H9 (cell line): ENCODE data around the gene NSUN2. TPM values are rescaled to one million over a fixed set of nuclear protein-coding genes. Genes with fewer than 3 reads are reported as not detected.

Experiments
- DNase-seq: peaks from one replicate; pipeline ENCODE4 v3.0.0-alpha.2; 2017
- H2AFZ ChIP-seq: one replicate; pipeline ENCODE4 v1.6.1; 2013; ENCODE audit warnings: mild to moderate bottlenecking, low read length, control low read depth, moderate library complexity
- H2AK5ac ChIP-seq: 2 replicates; pipeline ENCODE4 v1.6.1; 2013; ENCODE audit warnings: low read length, control low read depth, mixed read lengths; ENCODE audit not compliant: insufficient read length
- H2BK120ac ChIP-seq: one replicate; pipeline ENCODE4 v1.6.1; 2013; ENCODE audit warnings: low read depth, mild to moderate bottlenecking, low read length, control low read depth, inconsistent platforms; ENCODE audit not compliant: poor library complexity, severe bottlenecking
- H2BK12ac ChIP-seq: 2 replicates; pipeline ENCODE4 v1.6.1; 2013; ENCODE audit warnings: low read length, control low read depth, mixed read lengths, low read depth; ENCODE audit not compliant: insufficient read length
- H2BK15ac ChIP-seq: 2 replicates; pipeline ENCODE4 v1.6.1; 2013; ENCODE audit warnings: low read depth, low read length, control low read depth
- H2BK20ac ChIP-seq: one replicate; pipeline ENCODE4 v1.6.1; 2013; ENCODE audit warnings: low read depth, mild to moderate bottlenecking, low read length, control low read depth, inconsistent platforms; ENCODE audit not compliant: poor library complexity, severe bottlenecking
- H2BK5ac ChIP-seq: 2 replicates; pipeline ENCODE4 v1.6.1; 2013; ENCODE audit warnings: low read length, control low read depth, mixed read lengths; ENCODE audit not compliant: insufficient read length
- H3K14ac ChIP-seq: 2 replicates; pipeline ENCODE4 v1.6.1; 2013; ENCODE audit warnings: low read length, control low read depth; ENCODE audit not compliant: insufficient read depth
- H3K18ac ChIP-seq: 2 replicates; pipeline ENCODE4 v1.6.1; 2013; ENCODE audit warnings: low read depth, mild to moderate bottlenecking, mixed read lengths, low read length, control low read depth; ENCODE audit not compliant: insufficient read length
- H3K23ac ChIP-seq: 2 replicates; pipeline ENCODE4 v1.6.1; 2013; ENCODE audit warnings: low read length, control low read depth, mixed read lengths, low read depth; ENCODE audit not compliant: insufficient read length
- H3K23me2 ChIP-seq: 2 replicates; pipeline ENCODE4 v1.6.1; 2013; ENCODE audit warnings: low read depth, mild to moderate bottlenecking, mixed read lengths, low read length, control low read depth; ENCODE audit not compliant: insufficient read length, poor library complexity, severe bottlenecking
- H3K27ac ChIP-seq: 2 replicates; pipeline ENCODE4 v1.5.1; 2013; ENCODE audit warnings: low read length, control low read depth, mixed read lengths, low read depth; ENCODE audit not compliant: insufficient read length
- H3K27me3 ChIP-seq: 2 replicates; pipeline ENCODE4 v1.6.1; 2013; ENCODE audit warnings: low read length, control low read depth, inconsistent platforms; ENCODE audit not compliant: insufficient read depth
- H3K4ac ChIP-seq: 2 replicates; pipeline ENCODE4 v1.6.1; 2013; ENCODE audit warnings: low read depth, mild to moderate bottlenecking, control low read depth, inconsistent platforms, low read length, moderate library complexity
- H3K4me1 ChIP-seq: 2 replicates; pipeline ENCODE4 v1.6.1; 2013; ENCODE audit warnings: low read length, control low read depth, inconsistent platforms; ENCODE audit not compliant: insufficient read depth
- H3K4me2 ChIP-seq: 2 replicates; pipeline ENCODE4 v1.6.1; 2013; ENCODE audit warnings: low read length, control low read depth, mixed read lengths; ENCODE audit not compliant: insufficient read length, insufficient read depth
- H3K56ac ChIP-seq: 2 replicates; pipeline ENCODE4 v1.6.1; 2013; ENCODE audit warnings: low read depth, mild to moderate bottlenecking, mixed read lengths, low read length, control low read depth; ENCODE audit not compliant: insufficient read length
- H3K79me1 ChIP-seq: 2 replicates; pipeline ENCODE4 v1.6.1; 2013; ENCODE audit warnings: low read depth, mild to moderate bottlenecking, moderate library complexity, low read length, control low read depth, inconsistent platforms; ENCODE audit not compliant: insufficient read depth, poor library complexity, severe bottlenecking
- H3K79me2 ChIP-seq: 2 replicates; pipeline ENCODE4 v1.6.1; 2013; ENCODE audit warnings: low read length, control low read depth, inconsistent platforms; ENCODE audit not compliant: insufficient read depth
- H3K9ac ChIP-seq: 2 replicates; pipeline ENCODE4 v1.6.1; 2013; ENCODE audit warnings: low read length, control low read depth, mixed read lengths; ENCODE audit not compliant: insufficient read length; ENCODE audit errors: extremely low read depth
- H3K9me3 ChIP-seq: one replicate; pipeline ENCODE4 v1.6.1; 2013; ENCODE audit warnings: low read depth, low read length, inconsistent platforms; ENCODE audit not compliant: control insufficient read depth
- H3T11ph ChIP-seq: one replicate; pipeline ENCODE4 v1.6.1; 2013; ENCODE audit warnings: mild to moderate bottlenecking, low read length, control low read depth, inconsistent platforms
- H4K20me1 ChIP-seq: one replicate; pipeline ENCODE4 v1.6.1; 2013; ENCODE audit not compliant: control insufficient read depth, insufficient read length, insufficient read depth
- H4K5ac ChIP-seq: 2 replicates; pipeline ENCODE4 v1.6.1; 2013; ENCODE audit warnings: low read depth, mild to moderate bottlenecking, mixed read lengths, low read length, control low read depth; ENCODE audit not compliant: insufficient read length
- H4K8ac ChIP-seq: replicated peaks from 2 replicates; pipeline ENCODE4 v1.6.1; 2013; ENCODE audit warnings: low read length, control low read depth, mixed read lengths, low read depth; ENCODE audit not compliant: insufficient read length
- H4K91ac ChIP-seq: 2 replicates; pipeline ENCODE4 v1.6.1; 2013; ENCODE audit warnings: low read depth, mild to moderate bottlenecking, moderate library complexity, mixed read lengths, low read length, control low read depth; ENCODE audit not compliant: insufficient read length
- H3K27ac Mint-ChIP-seq, 3 experiments: 2 replicates in 2 of 3; 3 replicates in 1 of 3; pipeline ENCODE4 v1.8.0; 2020 to 2021; ENCODE audit warnings: mixed read lengths in 3 of 3, mild to moderate bottlenecking in 1 of 3, moderate library complexity in 1 of 3
- H3K27me3 Mint-ChIP-seq: 2 replicates; pipeline ENCODE4 v1.8.0; 2021; ENCODE audit warnings: low read depth, mild to moderate bottlenecking, moderate library complexity, mixed read lengths
- H3K36me3 Mint-ChIP-seq, 3 experiments: 2 replicates in 2 of 3; 3 replicates in 1 of 3; pipeline ENCODE4 v1.8.0; 2020 to 2021; ENCODE audit warnings: low read depth in 3 of 3, mixed read lengths in 3 of 3; ENCODE audit not compliant: insufficient read depth in 1 of 3
- H3K4me1 Mint-ChIP-seq, 2 experiments: 2 replicates each; pipeline ENCODE4 v1.8.0; 2020; ENCODE audit warnings: mixed read lengths in 2 of 2
- H3K4me3 Mint-ChIP-seq, 2 experiments: 2 replicates in 1 of 2; 3 replicates in 1 of 2; pipeline ENCODE4 v1.8.0; 2020 to 2021; ENCODE audit warnings: mild to moderate bottlenecking in 2 of 2, mixed read lengths in 2 of 2, moderate library complexity in 1 of 2
- H3K9me3 Mint-ChIP-seq, 2 experiments: 2 replicates in 1 of 2; 3 replicates in 1 of 2; pipeline ENCODE4 v1.8.0; 2020; ENCODE audit warnings: mild to moderate bottlenecking in 2 of 2, mixed read lengths in 2 of 2, moderate library complexity in 1 of 2
- WGBS: extraction: QIAGEN DNeasy Blood & Tissue Kit; methylation state at CpG from one replicate; pipeline ENCODE4 v1.1.7; 2013; ENCODE audit warnings: missing lambda C conversion rate, low lambda C conversion rate, mixed read lengths; ENCODE audit not compliant: insufficient read length; ENCODE audit errors: extremely low coverage; 5-methylcytosine and 5-hydroxymethylcytosine counted together
- total RNA-seq: library from RNA; stranded (reverse); gene quantifications from 2 replicates; pipeline ENCODE4 v1.2.1, GENCODE V29; 2021
- TF ChIP-seq, protein P1 (sequence below): fragments of 200-600 bp; sonication (generic); conservative IDR thresholded peaks from 3 replicates; pipeline ENCODE4 v1.8.0; 2021; ENCODE audit warnings: antibody characterized with exemption, mild to moderate bottlenecking

NSUN2 gene
- total RNA-seq, 1 experiment from 2014 or later: 115 TPM

DNA sequence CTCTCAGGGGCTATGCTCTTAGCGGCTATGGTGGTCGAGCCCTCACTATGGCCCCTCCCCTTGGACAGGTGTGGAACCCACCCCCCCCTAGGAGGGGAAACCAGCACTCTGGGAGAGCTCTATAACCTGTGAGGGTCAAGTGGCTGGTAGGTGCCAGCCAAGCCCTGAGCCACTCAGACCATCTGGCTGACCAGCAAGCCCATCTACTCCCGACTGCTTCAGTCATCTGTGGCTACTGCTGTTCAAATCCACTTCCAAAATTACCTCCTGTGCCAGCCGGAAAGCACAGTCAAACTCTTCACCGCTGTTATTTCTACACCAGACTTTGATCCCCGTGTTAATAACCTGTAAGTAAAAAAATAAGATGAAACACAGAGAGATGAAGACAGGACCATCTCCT lies 28.5 kb downstream of the NSUN2 start:
- no peak overlapping the region for H2BK120ac ChIP-seq
- H3K27me3 ChIP-seq: no peaks in the 10 kb centered on the region
- H3K23ac ChIP-seq: no peak overlapping the region

More for the DNA sequence above, 28.5 kb downstream of the NSUN2 start:
- Histone ChIP-seq H2BK5ac (no peak overlapping the region), H2AK5ac (no peak overlapping the region), H3K27ac (no peak overlapping the region), H3K9me3 (no peaks in the 10 kb centered on the region), H2AFZ (no peak overlapping the region), H4K20me1 (no peaks in the 10 kb centered on the region), H3T11ph (no peak overlapping the region), H3K18ac (no peak overlapping the region), H3K14ac (no peak overlapping the region), H3K56ac (no peak overlapping the region), H4K91ac (no peak overlapping the region), H2BK15ac (no peak overlapping the region), H2BK20ac (no peak overlapping the region), H3K4ac (no peak overlapping the region), H3K4me2 (no peak overlapping the region), H3K79me2 (no peaks in the 10 kb centered on the region), H4K5ac (no peak overlapping the region), H3K23me2 (no peaks in the 10 kb centered on the region), H3K9ac (no peak overlapping the region), H3K4me1 (no peaks in the 10 kb centered on the region), H4K8ac (no peak overlapping the region), H3K79me1 (peaks cover 3% of the 10 kb centered on the region), H2BK12ac (no peak overlapping the region)
- no CpG with 5 or more reads among the region's 6 CpGs for WGBS
- no peak for DNase-seq
- Mint-ChIP-seq H3K9me3 (no peaks in the 10 kb centered on the region), H3K27ac (peak overlapping the region in 1 of 3 experiments; percentile 44; a peak in 1 of 7 replicates), H3K4me1 (no peaks in the 10 kb centered on the region), H3K4me3 (no peak overlapping the region), H3K27me3 (no peaks in the 10 kb centered on the region), H3K36me3 (peaks cover 68 to 98% (median 91%) of the 10 kb centered on the region in 3 experiments; a peak in 6 of 7 replicates)
- TF ChIP-seq, protein P1, sequence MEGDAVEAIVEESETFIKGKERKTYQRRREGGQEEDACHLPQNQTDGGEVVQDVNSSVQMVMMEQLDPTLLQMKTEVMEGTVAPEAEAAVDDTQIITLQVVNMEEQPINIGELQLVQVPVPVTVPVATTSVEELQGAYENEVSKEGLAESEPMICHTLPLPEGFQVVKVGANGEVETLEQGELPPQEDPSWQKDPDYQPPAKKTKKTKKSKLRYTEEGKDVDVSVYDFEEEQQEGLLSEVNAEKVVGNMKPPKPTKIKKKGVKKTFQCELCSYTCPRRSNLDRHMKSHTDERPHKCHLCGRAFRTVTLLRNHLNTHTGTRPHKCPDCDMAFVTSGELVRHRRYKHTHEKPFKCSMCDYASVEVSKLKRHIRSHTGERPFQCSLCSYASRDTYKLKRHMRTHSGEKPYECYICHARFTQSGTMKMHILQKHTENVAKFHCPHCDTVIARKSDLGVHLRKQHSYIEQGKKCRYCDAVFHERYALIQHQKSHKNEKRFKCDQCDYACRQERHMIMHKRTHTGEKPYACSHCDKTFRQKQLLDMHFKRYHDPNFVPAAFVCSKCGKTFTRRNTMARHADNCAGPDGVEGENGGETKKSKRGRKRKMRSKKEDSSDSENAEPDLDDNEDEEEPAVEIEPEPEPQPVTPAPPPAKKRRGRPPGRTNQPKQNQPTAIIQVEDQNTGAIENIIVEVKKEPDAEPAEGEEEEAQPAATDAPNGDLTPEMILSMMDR: no peak
